ENCODE data around the gene FBXL2.
A peak's percentile ranks its signal among the peaks of the same experiment; 100 is the strongest.
"Not testable (repeated sequence)": the region's sequence is repeated elsewhere in the genome, so short reads cannot be mapped to it uniquely, and the experiment has no call there.

Gene FBXL2

DNA sequence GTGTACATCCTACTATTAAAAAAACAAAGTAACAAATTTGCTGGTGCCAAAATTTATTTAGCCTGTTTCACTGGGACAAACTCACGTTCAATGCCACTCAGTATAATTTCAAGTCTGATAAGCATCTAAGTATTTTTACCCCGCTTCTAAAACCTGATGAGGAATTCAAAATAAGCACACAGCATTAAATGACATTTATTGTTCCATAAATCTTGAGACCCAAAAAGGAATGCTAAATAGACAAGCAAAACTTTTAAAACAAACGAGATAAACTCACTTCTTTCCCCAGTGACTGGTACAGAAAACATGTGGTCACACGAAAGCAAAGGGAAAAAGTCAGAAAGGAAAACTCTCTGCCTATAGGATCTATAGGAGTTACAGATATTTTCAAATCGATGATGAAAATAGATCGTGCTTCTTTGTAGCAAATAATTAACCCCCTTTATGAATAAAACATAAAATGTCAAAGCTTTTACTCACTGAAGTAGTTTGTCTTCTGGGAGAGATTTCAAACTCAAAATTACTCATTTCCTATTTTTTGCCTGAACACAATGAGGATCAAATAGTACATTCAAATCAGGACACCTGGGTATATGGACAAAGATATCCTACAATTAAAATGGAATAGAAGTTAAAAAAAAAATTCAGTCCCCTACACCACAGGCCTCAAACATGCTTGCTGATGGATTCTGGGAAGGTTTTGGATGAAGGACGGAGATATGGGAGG is 111.3 kb downstream of the FBXL2 start:
- DNase-seq (ENCODE audit: low spot score): no peak

DNA sequence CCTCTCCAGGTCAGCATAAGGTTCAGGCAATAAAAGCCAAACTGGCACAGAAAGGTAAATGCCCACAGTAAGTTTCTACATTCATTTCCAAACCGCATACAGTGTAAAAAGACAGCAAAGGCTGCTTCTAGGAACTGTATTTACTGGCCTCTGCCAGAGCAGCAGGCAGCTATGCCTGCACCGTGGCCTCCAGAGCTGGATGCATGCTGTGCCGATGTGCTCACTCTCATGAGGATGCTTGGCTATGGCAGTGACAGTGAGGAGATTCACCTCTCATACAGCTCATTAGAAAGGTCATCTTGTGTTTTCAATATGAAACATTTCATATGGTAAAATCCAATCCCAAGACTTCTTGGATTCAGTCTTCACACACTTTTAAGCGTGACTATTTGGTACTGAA is 112.7 kb downstream of the FBXL2 start:
- DNase-seq (ENCODE audit: low spot score): no peak

GRCh38 chr3:33391255-33391995 is 114.2 kb downstream of the FBXL2 start:
- DNase-seq (ENCODE audit: low spot score): no peak

GRCh38 chr3:33392144-33392543 is 114.9 kb downstream of the FBXL2 start:
- no peak for DNase-seq (ENCODE audit: low spot score)

DNA sequence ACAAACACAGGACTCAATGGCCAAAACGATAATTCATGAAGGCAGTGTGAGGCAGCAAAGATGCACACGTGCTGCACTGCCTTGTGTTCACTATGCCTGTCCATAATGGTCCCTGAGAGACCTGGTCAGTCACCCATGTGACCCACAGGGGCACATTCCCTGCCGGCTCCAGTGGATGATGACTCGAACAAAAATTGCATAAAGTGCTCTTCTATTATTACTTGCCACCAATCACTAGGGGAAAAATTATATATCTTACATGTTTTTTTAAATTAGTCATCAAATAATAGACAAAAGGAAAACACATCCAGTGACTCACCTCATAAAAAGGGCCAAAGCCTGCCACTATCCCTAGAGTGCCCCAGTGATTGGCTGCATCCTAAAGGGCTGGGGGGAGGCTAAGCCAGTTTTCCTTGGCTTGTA is 115.5 kb downstream of the FBXL2 start:
- DNase-seq (ENCODE audit: low spot score): no peak

DNA sequence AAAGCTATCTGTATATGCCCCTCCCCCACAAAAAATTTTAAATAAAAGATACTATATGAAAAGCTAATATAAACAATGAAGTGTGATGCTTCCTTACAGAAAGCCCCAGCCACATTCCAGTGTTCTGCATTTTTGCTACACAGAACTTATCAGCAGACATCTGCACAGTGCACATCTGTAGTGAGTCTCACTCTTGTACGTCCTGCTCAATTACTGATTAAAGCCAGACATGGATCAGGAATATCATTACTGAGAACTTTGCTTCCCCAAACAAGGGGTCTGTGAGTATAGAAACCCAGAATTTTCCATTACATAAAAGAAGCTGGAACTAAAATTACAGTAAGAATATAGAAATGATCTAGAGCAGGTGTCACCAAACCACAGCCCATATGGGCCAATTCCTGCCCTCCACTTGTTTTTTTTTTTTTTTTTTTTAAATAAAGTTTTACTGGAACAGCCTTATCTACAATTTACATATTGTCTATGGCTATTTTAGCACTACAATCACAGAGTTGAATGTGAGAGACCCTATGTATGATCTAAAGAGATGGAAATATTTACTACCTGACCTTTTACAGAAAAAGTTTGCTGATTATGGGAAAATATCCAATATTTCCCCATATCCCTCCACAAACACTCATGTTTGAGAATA is 117.3 kb downstream of the FBXL2 start:
- no peak for DNase-seq (ENCODE audit: low spot score)

GRCh38 chr3:33395900-33396299 is 118.7 kb downstream of the FBXL2 start:
- no peak for DNase-seq (ENCODE audit: low spot score)

DNA sequence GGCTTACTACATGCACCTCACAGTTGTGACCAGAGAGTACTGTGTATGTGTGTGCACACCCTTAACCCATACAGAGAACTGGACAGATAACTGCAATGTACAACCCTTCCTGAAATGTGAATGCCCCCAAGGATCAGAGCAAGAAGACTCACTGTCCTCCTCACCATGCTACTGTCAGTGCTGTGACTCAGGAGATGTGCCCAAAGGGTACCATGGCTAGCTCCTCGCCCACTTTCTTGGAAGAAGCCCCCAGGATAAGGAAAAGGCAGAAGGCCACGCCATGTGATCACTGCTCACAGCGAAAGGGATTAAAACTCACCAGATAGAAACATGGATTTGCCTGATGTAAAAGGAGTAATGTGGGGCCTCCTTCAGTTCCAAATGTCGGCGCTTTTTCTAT is 121.2 kb downstream of the FBXL2 start:
- no peak for DNase-seq (ENCODE audit: low spot score)

DNA sequence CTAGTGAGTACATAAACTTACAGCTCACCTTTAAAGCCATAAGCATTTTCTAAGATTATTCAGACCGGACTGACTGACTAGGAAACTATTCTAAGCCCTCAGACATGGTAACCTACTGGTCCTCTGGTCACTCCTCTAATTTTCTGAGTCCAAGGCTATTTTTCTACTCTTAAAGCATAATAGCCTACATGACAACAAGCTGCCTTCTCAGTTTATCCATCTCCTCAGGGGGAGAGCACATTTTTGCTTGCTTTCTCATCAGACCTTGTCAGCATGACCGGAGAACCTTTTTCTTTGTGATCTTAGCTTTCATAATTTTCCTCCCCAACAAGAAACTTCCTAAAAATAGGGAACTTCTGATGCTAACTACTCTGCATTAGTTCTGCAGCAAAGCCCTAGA is 124.5 kb downstream of the FBXL2 start:
- DNase-seq (ENCODE audit: low spot score): no peak

GRCh38 chr3:33402936-33403335 is 125.7 kb downstream of the FBXL2 start:
- no peak for DNase-seq (ENCODE audit: low spot score)

GRCh38 chr3:33403756-33404155 is 126.5 kb downstream of the FBXL2 start:
- DNase-seq (ENCODE audit: low spot score): no peak

GRCh38 chr3:33410816-33411215 is 133.6 kb downstream of the FBXL2 start:
- not testable (repeated sequence) for DNase-seq (ENCODE audit: low spot score)

DNA sequence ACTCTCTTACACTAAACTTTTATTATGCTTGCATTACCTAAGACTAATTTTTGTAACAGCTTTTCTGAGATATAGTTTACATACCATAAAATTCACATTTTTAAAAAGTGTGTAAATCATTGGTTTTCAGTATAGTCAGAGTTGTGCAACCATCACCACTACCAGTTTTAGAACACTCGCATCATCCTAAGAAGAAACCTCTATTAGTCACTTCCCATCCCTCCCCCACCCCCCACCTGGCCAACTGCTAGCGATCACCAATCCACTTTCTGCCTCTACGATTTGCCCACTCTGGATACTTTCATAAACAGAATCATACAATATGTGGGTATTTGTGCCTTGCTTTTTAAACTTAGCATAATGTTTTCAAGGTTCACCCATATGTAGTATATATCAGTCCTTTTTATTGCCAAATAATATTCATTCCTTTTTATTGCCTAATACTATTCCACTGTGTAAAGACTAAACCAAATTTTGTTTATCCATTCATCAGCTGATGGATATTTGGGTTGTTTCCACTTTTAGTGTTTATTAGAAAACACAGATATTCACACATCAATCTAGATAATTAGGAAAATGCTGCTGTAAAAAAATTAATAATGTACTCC is 139.9 kb downstream of the FBXL2 start:
- DNase-seq (ENCODE audit: low spot score): no peak

GRCh38 chr3:33419948-33420347 is 142.7 kb downstream of the FBXL2 start:
- DNase-seq (ENCODE audit: low spot score): no peak

DNA sequence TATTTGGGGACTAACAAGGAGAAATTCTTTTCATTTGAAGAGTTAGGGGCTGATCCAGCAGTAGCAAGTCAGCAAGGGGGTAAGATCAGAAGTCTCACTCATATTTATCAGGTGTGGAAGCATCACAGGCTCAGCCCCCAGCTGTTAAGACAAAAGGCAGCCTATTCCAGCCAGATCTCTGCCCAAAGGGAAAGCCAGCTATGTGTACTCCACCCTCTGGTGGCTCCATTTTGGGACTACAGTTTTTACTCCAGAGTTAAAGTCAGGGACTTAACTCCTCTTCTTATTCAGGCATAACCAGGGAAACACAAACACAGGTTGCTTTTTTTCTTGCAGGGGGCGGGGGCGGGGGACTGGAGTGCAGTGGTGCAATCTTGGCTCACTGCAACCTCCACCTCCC is 143.7 kb downstream of the FBXL2 start:
- peak; percentile 16 for DNase-seq (ENCODE audit: low spot score)

DNA sequence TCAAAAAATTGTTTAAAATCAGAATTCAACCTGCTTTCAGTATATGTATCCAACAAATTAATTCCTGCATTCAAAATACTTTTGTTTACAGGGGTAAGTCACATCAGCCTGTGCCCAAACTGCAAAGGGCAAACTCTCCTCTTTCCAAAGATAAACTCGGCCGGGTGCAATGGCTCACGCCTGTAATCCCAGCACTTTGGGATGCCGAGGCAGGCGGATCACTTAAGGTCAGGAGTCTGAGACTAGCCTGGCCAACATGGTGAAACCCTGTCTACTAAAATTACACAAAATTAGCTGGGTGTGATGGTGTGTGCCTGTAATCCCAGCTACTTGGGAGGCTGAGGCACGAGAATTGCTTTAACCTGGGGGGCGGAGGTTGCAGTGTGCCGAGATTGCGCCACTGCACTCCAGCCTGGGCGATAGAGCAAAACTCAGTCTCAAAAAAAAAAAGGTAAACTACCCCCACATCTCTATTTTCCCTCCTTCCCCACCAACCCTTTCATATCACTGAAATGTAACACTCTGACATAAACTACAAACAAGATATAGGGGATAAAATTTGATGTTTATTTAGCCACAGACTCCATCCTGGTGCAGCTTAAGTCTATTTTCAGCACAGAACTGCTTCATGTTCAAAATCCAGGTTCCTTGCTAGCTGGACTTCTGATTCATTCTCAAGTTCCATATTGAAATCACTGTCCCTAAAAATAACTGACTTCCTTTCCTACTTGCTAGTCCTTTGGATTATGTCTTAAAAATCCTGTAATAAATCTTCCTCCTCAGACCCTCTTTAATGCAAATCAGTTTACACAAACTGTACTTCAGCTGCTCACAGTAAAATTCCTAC is 147.6 kb downstream of the FBXL2 start:
- no peak for DNase-seq (ENCODE audit: low spot score)

GRCh38 chr3:33425453-33425852 is 148.2 kb downstream of the FBXL2 start:
- no peak for DNase-seq (ENCODE audit: low spot score)

- no peak for DNase-seq (ENCODE audit: low spot score)
Observed at GRCh38 chr3:33426068-33426467, 148.8 kb downstream of the FBXL2 start.

DNA sequence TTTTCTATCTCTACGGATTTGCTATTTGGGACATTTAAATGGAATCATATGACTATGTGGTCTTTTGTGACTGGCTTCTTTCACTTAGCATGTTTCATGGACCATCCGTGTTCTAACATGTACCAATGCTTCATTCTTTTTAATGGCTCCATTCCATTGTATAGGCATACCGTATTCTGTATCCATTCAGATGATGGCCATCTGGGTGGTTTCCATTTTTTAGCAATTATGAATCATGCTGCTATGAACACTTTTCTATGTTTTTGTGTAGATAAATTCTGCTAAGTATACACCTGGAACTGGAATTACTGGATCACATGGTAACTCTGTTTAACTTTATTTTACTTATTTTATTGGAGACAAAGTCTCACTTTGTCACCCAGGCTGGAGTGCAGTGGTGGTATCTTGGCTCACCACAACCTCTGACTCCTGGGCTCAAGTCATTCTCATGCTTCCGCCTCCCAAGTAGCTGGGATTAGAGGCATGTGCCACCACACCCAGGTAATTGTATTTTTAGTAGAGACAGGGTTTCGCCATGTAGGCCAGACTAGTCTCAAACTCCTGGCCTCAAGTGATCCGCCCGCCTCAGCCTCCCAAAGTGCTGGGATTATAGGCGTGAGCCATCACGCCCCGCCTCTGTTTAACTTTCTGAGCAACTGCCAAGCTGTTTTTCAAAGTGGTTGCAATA is 149.5 kb downstream of the FBXL2 start:
- no peak for DNase-seq (ENCODE audit: low spot score)

DNA sequence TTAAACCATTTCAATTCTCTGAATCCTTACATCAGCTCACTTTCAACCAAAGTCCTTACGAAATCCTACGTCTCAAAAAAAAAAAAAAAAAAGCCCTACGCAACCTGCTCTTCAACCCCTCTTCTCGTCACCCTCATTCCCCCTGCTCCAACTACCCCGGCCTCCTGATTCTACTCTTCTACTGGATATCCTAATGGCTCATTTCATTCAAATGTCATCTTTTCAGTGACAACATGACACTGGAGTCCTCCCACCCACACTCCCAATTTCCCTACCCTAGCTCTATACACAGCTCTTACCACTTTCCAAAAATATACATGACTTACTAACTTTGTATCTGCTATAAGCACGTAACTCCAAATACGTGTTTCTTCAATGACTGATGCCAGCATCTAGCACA is 151.5 kb downstream of the FBXL2 start:
- no peak for DNase-seq (ENCODE audit: low spot score)

- not testable (repeated sequence) for DNase-seq (ENCODE audit: low spot score)
Observed at GRCh38 chr3:33429306-33429705, 152.1 kb downstream of the FBXL2 start.
